Measurements from ENCODE around the gene MED26. TPM values are rescaled to one million over a fixed set of nuclear protein-coding genes. Genes with fewer than 3 reads are reported as not detected.
A peak's percentile ranks its signal among the peaks of the same experiment; 100 is the strongest.
"Not testable (repeated sequence)": the region's sequence is repeated elsewhere in the genome, so short reads cannot be mapped to it uniquely, and the experiment has no call there.

MED26 gene
- total RNA-seq: 10 to 100 TPM; 16.0 to 21.3 TPM

- ATAC-seq (peak; percentile 92), DNase-seq (peak; percentile 97)
- Mint-ChIP-seq H3K9me3 (ENCODE audit: low read depth) (no peaks in the 10 kb centered on the region), H3K4me3 (peak within 1 kb of the TSS; percentile 91), H3K36me3 (peaks cover 28% of the 10 kb centered on the region), H3K27me3 (no peaks in the 10 kb centered on the region), H3K4me1 (peaks cover 46% of the 10 kb centered on the region), H3K27ac (peak within 1 kb of the TSS; percentile 100)
- CTCF ChIA-PET: interaction anchor here (0.6 to 1.6 kb wide), 7 partner anchors 10 to 85 kb away, joined by 3 to 6 read pairs (median 4); partner anchors contain the start of gene SMIM7
These were observed at the start of gene MED26 for GRCh38 chr19:16628183-16628983. Gene MED26, minus strand, starts transcription at chr19:16628204. Its CDS starts 261 bp downstream, at chr19:16627943.

DNA sequence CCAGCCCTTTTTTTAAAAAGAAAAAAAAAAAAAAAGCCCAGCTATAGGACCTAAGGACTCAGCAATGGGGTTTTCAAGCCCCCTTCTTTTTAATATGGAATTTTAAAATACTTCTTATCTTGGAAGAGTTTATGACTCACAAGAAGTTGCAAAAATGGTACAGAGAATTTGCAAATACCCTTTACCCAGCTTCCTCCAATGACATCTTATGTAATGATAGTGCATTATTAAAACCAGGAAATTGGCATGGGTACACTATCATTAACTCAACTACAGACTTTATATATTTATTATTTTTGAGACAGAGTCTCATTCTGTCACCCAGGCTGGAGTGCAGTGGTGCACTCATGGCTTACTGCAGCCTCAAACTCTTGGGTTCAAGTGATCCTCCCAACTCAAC, 49.1 kb upstream of the MED26 start:
- Mint-ChIP-seq H3K4me1 (no peaks in the 10 kb centered on the region), H3K27ac (no peak overlapping the region), H3K9me3 (ENCODE audit: low read depth) (peaks cover 2% of the 10 kb centered on the region), H3K27me3 (peaks cover under 1% of the 10 kb centered on the region), H3K36me3 (peaks cover 2% of the 10 kb centered on the region), H3K4me3 (no peak overlapping the region)
- DNase-seq: no peak
- no peak for ATAC-seq
- CTCF ChIA-PET: no interaction called here

DNA sequence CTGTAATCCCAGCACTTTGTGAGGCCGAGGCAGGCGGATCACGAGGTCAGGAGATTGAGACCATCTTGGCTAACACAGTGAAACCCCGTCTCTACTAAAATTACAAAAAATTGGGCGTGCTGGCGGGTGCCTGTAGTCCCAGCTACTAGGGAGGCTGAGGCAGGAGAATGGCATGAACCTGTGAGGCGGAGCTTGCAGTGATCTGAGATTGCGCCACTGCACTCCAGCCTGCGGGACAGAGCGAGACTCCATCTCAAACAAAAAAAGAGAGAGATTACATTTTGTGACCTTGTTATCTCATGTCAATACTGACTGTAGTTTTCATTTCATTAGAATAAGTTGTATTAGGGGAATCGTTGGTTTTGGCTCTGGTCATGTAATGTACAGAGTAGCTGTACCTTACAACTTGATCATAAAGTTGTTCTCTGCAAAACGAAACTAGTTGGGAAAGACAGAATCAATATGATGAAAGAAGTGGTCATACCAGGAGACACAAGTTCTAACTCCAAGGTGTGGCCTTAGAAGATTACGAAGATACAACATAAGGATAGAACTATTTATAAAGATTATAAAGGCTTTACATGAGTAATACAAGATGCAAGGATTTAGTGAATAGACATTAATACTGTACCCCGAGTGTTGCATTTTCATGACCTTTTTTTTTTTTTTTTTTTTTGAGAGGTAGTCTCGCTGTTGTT, 48.2 kb upstream of the MED26 start:
- ATAC-seq: no peak
- Mint-ChIP-seq H3K27ac (no peak overlapping the region), H3K9me3 (ENCODE audit: low read depth) (peaks cover 1% of the 10 kb centered on the region), H3K4me3 (no peak overlapping the region), H3K36me3 (peaks cover 1% of the 10 kb centered on the region), H3K27me3 (peaks cover 2% of the 10 kb centered on the region), H3K4me1 (no peaks in the 10 kb centered on the region)
- CTCF ChIA-PET: no interaction called here
- no peak for DNase-seq

- H3K27ac Mint-ChIP-seq; DNase-seq; H3K4me3 Mint-ChIP-seq; H3K9me3 Mint-ChIP-seq (ENCODE audit: low read depth); H3K27me3 Mint-ChIP-seq; ATAC-seq; H3K4me1 Mint-ChIP-seq; H3K36me3 Mint-ChIP-seq: not testable (repeated sequence)
- CTCF ChIA-PET: interaction anchor here (0.7 kb wide), 1 partner anchor 716 kb away, joined by 3 read pairs; no protein-coding TSS in a partner anchor
These were observed 45.8 kb upstream of the MED26 start for GRCh38 chr19:16673839-16674238.

GRCh38 chr19:16673231-16673630, 45.2 kb upstream of the MED26 start:
- Mint-ChIP-seq H3K27me3 (peaks cover 2% of the 10 kb centered on the region), H3K36me3 (no peaks in the 10 kb centered on the region), H3K9me3 (ENCODE audit: low read depth) (no peaks in the 10 kb centered on the region), H3K27ac (no peak overlapping the region), H3K4me3 (no peak overlapping the region), H3K4me1 (no peaks in the 10 kb centered on the region)
- ATAC-seq: no peak
- CTCF ChIA-PET: interaction anchor here (0.8 kb wide), 1 partner anchor 132 kb away, joined by 3 read pairs; no protein-coding TSS in a partner anchor
- DNase-seq: no peak

DNA sequence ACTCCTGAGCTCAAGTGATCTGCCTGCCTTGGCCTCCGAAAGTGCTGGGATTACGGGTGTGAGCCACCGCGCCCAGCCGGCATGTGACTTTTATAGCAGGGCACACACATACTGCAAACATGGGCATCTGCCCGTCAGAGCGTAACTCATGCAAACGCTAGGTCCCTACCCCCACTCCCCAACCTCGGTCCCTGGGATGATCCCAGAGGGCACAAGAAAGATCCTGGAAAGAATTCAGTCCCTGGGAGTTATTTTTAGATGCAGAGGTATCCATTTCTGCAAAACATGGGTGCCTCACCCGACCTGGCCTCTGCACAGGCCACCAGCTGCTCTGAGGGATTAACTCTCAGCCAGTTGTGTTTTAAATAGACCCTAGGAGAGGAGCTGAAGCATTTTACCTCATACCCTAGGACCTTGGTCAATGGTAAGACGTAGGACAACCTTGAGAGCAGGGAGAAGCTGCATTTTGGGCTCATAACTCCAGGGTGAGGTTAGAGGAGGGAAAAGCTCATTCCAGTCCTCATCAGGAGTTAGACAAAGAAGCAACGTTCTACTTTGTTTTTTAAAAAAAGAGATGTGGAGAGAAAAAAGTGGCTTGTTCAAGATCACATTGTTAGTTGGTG, 43.8 kb upstream of the MED26 start:
- Mint-ChIP-seq H3K9me3 (ENCODE audit: low read depth) (no peaks in the 10 kb centered on the region), H3K27me3 (peaks cover 2% of the 10 kb centered on the region)

GRCh38 chr19:16670291-16670690, 42.3 kb upstream of the MED26 start:
- CTCF ChIA-PET: interaction anchor here (1.1 kb wide), 1 partner anchor 14 kb away, joined by 4 read pairs; no protein-coding TSS in a partner anchor
- no peaks in the 10 kb centered on the region for H3K36me3 Mint-ChIP-seq

More for the DNA sequence above, 43.8 kb upstream of the MED26 start:
- Mint-ChIP-seq H3K36me3 (no peaks in the 10 kb centered on the region), H3K27ac (no peak overlapping the region), H3K4me3 (no peak overlapping the region), H3K4me1 (no peaks in the 10 kb centered on the region)
- ATAC-seq: no peak
- CTCF ChIA-PET: interaction anchor here (0.6 to 1.1 kb wide), 2 partner anchors 49 to 185 kb away, joined by 3 to 6 read pairs; no protein-coding TSS in a partner anchor
- no peak for DNase-seq

DNA sequence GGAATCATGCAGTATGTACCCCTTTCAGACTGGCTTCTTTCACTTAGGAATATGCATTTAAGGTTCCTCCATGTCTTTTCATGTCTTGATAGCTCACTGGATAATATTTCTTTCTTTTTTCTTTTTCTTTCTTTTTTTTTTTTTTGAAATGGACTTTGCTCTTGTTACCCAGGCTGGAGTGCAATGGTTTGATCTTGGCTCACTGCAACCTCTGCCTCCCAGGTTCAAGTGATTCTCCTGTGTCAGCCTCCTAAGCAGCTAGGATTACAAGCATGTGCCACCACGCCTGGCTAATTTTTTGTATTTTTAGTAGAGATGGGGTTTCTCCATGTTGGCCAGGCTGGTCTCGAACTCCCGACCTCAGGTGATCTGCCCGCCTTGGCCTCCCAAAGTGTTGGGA, 40.7 kb upstream of the MED26 start:
- H3K36me3 Mint-ChIP-seq; H3K4me3 Mint-ChIP-seq; CTCF ChIA-PET; DNase-seq; H3K27me3 Mint-ChIP-seq; H3K4me1 Mint-ChIP-seq; H3K9me3 Mint-ChIP-seq (ENCODE audit: low read depth); H3K27ac Mint-ChIP-seq; ATAC-seq: not testable (repeated sequence)

More at GRCh38 chr19:16670291-16670690, 42.3 kb upstream of the MED26 start:
- H3K4me3 Mint-ChIP-seq: no peak overlapping the region
- no peaks in the 10 kb centered on the region for H3K4me1 Mint-ChIP-seq
- no peak for ATAC-seq
- peaks cover 2% of the 10 kb centered on the region for H3K27me3 Mint-ChIP-seq
- no peak for DNase-seq
- no peaks in the 10 kb centered on the region for H3K9me3 Mint-ChIP-seq (ENCODE audit: low read depth)
- no peak overlapping the region for H3K27ac Mint-ChIP-seq

- Mint-ChIP-seq H3K4me1 (peaks cover 4% of the 10 kb centered on the region), H3K9me3 (ENCODE audit: low read depth) (no peaks in the 10 kb centered on the region), H3K27me3 (peaks cover 2% of the 10 kb centered on the region), H3K27ac (no peak overlapping the region), H3K36me3 (no peaks in the 10 kb centered on the region), H3K4me3 (no peak overlapping the region)
- DNase-seq (no peak), ATAC-seq (no peak)
- CTCF ChIA-PET: no interaction called here
These were observed 40.2 kb upstream of the MED26 start for GRCh38 chr19:16668176-16668575.

DNA sequence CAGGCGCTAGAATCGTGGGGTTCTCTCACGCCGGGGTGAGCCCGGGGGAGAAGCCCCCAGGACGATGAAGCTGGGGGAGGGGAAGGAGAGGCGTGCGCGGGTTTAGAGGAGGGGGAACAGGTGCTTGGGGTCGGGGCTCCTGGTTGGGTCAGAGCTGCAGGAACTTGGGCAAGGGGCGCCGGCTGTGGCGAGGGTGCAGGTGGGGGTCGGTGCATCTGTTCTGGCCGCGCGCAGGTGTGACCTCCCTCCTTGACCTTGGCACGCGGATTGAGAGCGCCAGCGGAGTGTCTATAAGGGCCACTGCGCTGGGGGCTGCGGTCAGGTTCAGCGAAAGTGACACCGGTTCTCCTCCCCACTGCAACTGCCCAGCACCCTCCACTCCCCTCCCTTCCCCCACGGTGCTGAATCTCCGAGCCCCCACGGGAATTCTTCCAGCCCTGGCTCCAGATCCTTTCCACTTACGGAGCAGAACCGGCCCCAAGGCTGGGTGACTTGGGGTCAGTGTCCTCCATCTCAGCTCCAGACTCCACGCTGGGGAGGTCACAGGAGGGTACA, 33.6 kb upstream of the MED26 start:
- Mint-ChIP-seq H3K36me3 (peaks cover 15% of the 10 kb centered on the region), H3K27me3 (peaks cover 14% of the 10 kb centered on the region), H3K27ac (no peak overlapping the region), H3K9me3 (ENCODE audit: low read depth) (no peaks in the 10 kb centered on the region), H3K4me1 (peaks cover 32% of the 10 kb centered on the region), H3K4me3 (peak overlapping the region; percentile 98)
- no peak for ATAC-seq
- CTCF ChIA-PET: interaction anchor here (0.6 to 1.4 kb wide), 3 partner anchors 12 to 119 kb away, joined by 3 to 4 read pairs (median 3); no protein-coding TSS in a partner anchor
- peak; percentile 41 for DNase-seq

GRCh38 chr19:16660763-16661479, 32.9 kb upstream of the MED26 start, which contains the start of gene TMEM38A:
Gene TMEM38A, plus strand, starts transcription at chr19:16661139. Its CDS starts 79 bp downstream, at chr19:16661218.
- no peaks in the 10 kb centered on the region for H3K9me3 Mint-ChIP-seq (ENCODE audit: low read depth)
- H3K27me3 Mint-ChIP-seq: peaks cover 14% of the 10 kb centered on the region
- H3K27ac Mint-ChIP-seq: peak within 1 kb of the TSS; percentile 98
- CTCF ChIA-PET: interaction anchor here (0.5 to 1.9 kb wide), 6 partner anchors 12 to 727 kb away, joined by 3 to 6 read pairs (median 4); partner anchors contain the start of genes CHERP and MED26
- ATAC-seq (peak; percentile 16), DNase-seq (peak; percentile 53)
- H3K36me3 Mint-ChIP-seq: peaks cover 20% of the 10 kb centered on the region
- H3K4me3 Mint-ChIP-seq: peak within 1 kb of the TSS; percentile 98
- peaks cover 36% of the 10 kb centered on the region for H3K4me1 Mint-ChIP-seq
